HL-60 (cell line): ENCODE results near the gene SMURF2.
A peak's percentile ranks its signal among the peaks of the same experiment; 100 is the strongest.

Source experiments
- CTCF ChIP-seq: IDR thresholded peaks from one replicate; pipeline ENCODE4 v1.5.1; 2011; ENCODE audit warnings: low read length, control low read depth, inconsistent platforms; ENCODE audit not compliant: insufficient read depth
- GABPA ChIP-seq: IDR thresholded peaks from 2 replicates; pipeline ENCODE4 v1.6.1; 2012; ENCODE audit warnings: low read depth
- POLR2AphosphoS5 ChIP-seq: IDR thresholded peaks from 2 replicates; pipeline ENCODE4 v1.6.1; 2012; ENCODE audit warnings: low read depth

- TF ChIP-seq CTCF: no peak
- TF ChIP-seq POLR2AphosphoS5: peak; percentile 98
- no peak for TF ChIP-seq GABPA
Measured at GRCh38 chr17:64506201-64506575, 155.9 kb downstream of the SMURF2 start, which contains the start of gene DDX5.
